HG03342 (cell line): ENCODE results near the gene UCN3.

Experiments used
- ATAC-seq: cut with Tn5 transposase; IDR thresholded peaks from one replicate; pipeline ENCODE4 v1.9.1; 2021; ENCODE audit warnings: mild to moderate bottlenecking, moderate library complexity; ENCODE audit not compliant: unreplicated experiment

Gene UCN3

GRCh38 chr10:5364890-5365338, at the start of gene UCN3:
Gene UCN3 (plus strand): TSS chr10:5364966. CDS start chr10:5373721, 8,755 bp downstream.
- no peak for ATAC-seq

GRCh38 chr10:5317547-5318107, 47.1 kb upstream of the UCN3 start:
- ATAC-seq = peak; percentile 63

- no peak for ATAC-seq
These were observed 46.6 kb upstream of the UCN3 start for GRCh38 chr10:5318148-5318547.

- no peak for ATAC-seq
These were observed 44.9 kb upstream of the UCN3 start for GRCh38 chr10:5319863-5320262.

- ATAC-seq = no peak
These were observed 43.5 kb upstream of the UCN3 start for GRCh38 chr10:5321273-5321672.

GRCh38 chr10:5323446-5323845, 41.3 kb upstream of the UCN3 start:
- no peak for ATAC-seq

- no peak for ATAC-seq
These were observed 39.7 kb upstream of the UCN3 start for GRCh38 chr10:5325076-5325475.

- no peak for ATAC-seq
These were observed 30.4 kb upstream of the UCN3 start for GRCh38 chr10:5334196-5334880.

- no peak for ATAC-seq
These were observed 26.8 kb upstream of the UCN3 start for GRCh38 chr10:5338010-5338409.

- ATAC-seq = no peak
These were observed 21.7 kb upstream of the UCN3 start for GRCh38 chr10:5343092-5343491.

GRCh38 chr10:5343561-5343960, 21.2 kb upstream of the UCN3 start:
- no peak for ATAC-seq

- no peak for ATAC-seq
These were observed 20.8 kb upstream of the UCN3 start for GRCh38 chr10:5343979-5344378.

GRCh38 chr10:5344746-5345145, 20.0 kb upstream of the UCN3 start:
- ATAC-seq = no peak

GRCh38 chr10:5346881-5347280, 17.9 kb upstream of the UCN3 start:
- no peak for ATAC-seq

GRCh38 chr10:5349362-5349761, 15.4 kb upstream of the UCN3 start:
- ATAC-seq = no peak

- peak; percentile 72 for ATAC-seq
These were observed 10.7 kb upstream of the UCN3 start for GRCh38 chr10:5354068-5354467.

GRCh38 chr10:5355594-5356301, 9.0 kb upstream of the UCN3 start:
- ATAC-seq = no peak

- ATAC-seq = no peak
These were observed 8.4 kb upstream of the UCN3 start for GRCh38 chr10:5356302-5356763.

GRCh38 chr10:5360318-5360915, 4.3 kb upstream of the UCN3 start:
- ATAC-seq = no peak

GRCh38 chr10:5361966-5362365, 2.8 kb upstream of the UCN3 start:
- no peak for ATAC-seq

- no peak for ATAC-seq
These were observed 1.9 kb upstream of the UCN3 start for GRCh38 chr10:5362873-5363272.

GRCh38 chr10:5364374-5364773, 392 bp upstream of the UCN3 start:
- no peak for ATAC-seq
